C4-2B (cell line): ENCODE data around the gene SPINK13.
A peak's percentile ranks its signal among the peaks of the same experiment; 100 is the strongest.
"Not testable (repeated sequence)": the region's sequence is repeated elsewhere in the genome, so short reads cannot be mapped to it uniquely, and the experiment has no call there.

Source experiments
- H3K27ac ChIP-seq: fragments of 450-650 bp; 2 replicates; pipeline ENCODE4 v1.5.1; 2017
- ZFX ChIP-seq: fragments of 450-650 bp; IDR thresholded peaks from 2 replicates; pipeline ENCODE4 v1.6.1; 2017
- TF ChIP-seq, protein P1 (sequence below): fragments of 450-650 bp; conservative IDR thresholded peaks from 2 replicates; pipeline ENCODE4 v1.5.1; 2017; ENCODE audit warnings: mild to moderate bottlenecking

The SPINK13 gene

DNA sequence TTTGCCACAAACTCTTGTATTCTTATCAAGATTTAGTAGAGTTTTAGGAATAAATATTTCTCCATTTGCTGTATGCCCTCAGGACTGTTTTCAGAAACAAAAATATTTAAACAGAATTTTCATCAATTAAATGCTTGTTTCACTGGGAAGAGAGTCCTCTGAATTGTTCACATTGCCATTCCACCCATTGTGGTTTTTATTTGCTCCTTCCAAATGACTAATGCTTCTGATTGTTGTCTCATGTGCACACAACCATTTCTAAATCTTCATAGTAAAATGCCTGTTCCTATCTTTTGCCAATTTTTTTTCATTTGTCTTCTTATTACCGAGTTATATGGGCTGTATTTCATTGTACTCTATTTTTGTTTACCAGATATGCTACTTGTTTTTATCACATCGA is 19.7 kb upstream of the SPINK13 start:
- no peak overlapping the region for H3K27ac ChIP-seq
- TF ChIP-seq, protein P1, sequence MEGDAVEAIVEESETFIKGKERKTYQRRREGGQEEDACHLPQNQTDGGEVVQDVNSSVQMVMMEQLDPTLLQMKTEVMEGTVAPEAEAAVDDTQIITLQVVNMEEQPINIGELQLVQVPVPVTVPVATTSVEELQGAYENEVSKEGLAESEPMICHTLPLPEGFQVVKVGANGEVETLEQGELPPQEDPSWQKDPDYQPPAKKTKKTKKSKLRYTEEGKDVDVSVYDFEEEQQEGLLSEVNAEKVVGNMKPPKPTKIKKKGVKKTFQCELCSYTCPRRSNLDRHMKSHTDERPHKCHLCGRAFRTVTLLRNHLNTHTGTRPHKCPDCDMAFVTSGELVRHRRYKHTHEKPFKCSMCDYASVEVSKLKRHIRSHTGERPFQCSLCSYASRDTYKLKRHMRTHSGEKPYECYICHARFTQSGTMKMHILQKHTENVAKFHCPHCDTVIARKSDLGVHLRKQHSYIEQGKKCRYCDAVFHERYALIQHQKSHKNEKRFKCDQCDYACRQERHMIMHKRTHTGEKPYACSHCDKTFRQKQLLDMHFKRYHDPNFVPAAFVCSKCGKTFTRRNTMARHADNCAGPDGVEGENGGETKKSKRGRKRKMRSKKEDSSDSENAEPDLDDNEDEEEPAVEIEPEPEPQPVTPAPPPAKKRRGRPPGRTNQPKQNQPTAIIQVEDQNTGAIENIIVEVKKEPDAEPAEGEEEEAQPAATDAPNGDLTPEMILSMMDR, result no peak
- no peak for TF ChIP-seq ZFX

DNA sequence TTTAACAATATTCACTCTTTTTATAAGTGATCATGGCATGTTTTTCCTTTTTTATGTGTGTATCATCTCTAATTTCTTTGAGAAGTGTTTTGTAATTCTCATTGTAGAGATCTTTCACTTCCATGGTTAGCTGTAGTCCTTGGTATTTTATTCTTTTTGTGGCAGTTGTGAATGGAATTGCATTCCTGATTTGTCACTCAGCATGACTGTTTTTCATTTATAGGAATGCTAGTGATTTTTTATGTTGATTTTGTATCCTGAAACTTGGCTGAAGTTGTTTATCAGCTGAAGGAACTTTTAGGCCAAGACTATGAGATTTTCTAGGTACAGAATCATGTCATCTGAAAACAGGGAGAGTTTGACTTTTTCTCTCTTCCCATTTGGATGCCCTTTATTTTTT is 13.1 kb upstream of the SPINK13 start:
- no peak for TF ChIP-seq ZFX
- TF ChIP-seq, protein P1, result no peak
- H3K27ac ChIP-seq, result no peak overlapping the region

DNA sequence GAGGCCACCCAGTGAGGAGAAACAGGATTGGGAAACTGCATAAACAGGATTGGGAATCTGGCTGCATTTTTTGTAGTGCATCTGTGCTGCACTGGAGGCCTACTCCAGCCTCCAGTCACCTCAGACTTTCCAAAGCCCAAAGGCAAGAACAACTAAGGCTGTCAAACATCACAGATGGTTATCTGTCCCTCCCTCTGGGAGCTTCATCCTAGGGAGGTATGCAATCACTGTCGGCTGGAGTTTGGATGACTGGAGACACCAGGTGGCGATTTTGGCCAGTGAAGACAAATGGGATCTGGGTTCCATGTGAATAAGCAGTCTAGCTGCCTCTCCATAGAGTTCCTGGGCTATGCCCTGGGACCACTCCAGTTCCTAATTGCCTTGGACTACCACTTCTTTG is 9.3 kb upstream of the SPINK13 start:
- H3K27ac ChIP-seq, result no peak overlapping the region
- TF ChIP-seq, protein P1, result no peak
- no peak for TF ChIP-seq ZFX

DNA sequence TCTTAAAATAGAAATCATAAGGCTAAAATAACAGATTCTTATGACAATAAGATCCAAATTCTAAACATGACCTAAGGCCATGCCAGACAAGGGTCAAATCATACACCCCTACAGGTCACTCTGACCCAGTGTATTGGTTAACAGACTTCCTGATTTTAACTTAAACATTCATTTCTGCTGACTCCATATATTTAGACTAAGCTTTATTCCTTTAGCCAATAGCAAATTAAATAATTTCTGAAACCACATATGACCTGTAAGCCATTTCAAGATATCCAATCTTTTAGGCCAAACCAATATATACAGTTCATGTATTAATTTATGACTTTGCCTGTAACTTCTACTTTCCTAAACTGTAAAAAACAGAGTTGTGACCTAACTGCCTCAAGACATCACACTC is 7.4 kb upstream of the SPINK13 start:
- TF ChIP-seq, protein P1, result no peak
- no peak for TF ChIP-seq ZFX
- no peak overlapping the region for H3K27ac ChIP-seq

DNA sequence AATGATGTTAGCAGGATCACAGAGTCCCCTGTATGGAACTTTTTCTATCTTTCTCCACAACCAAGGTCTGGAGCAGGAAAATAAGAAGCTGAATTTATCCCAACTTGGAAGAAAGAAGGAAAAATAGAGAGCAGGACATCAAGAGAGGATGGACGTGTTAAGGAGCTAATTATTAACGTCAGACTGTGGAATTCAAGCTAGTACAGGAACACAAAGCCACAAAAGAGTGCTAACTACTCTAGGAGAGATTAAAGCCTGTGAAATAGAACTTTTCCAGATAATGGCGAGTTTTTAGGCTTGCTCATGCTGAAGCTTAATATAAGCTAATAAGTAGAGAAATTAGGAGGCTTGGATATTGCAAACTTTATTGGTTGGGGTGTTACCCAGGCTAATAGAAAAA is 632 bp upstream of the SPINK13 start:
- H3K27ac ChIP-seq, result no peak overlapping the region
- TF ChIP-seq ZFX, result no peak
- TF ChIP-seq, protein P1, result no peak

DNA sequence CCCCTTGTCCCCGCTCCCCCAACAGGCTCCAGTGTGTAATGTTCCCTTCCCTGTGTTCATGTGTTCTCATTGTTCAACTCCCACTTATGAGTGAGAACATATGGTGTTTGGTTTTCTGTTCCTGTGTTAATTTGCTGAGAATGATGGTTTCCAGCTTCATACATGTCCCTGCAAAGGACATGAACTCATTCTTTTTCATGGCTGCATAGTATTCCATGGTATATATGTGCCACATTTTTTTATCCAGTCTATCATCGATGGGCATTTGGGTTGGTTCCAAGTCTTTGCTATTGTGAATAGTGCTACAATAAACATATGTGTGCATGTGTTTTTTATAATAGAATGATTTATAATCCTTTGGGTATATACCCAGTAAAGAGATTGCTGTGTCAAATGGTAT is 6.5 kb downstream of the SPINK13 start:
- H3K27ac ChIP-seq, result not testable (repeated sequence)

DNA sequence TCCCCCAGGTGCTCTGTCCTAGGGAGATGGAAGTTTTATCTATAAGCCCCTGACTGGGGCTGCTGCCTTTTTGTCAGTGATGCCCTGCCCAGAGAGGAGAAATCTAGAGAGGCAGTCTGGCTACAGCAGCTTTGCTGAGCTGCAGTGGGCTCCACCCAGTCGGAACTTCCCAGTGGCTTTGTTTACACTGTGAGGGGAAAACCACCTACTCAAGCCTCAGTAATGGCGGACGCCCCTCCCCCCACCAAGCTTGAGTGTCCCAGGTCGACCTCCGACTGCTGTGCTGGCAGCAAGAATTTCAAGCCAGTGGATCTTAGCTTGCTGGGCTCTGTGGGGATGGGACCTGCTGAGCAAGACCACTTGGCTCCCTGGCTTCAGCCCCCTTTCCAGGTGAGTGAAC is 12.3 kb downstream of the SPINK13 start:
- H3K27ac ChIP-seq, result not testable (repeated sequence)

DNA sequence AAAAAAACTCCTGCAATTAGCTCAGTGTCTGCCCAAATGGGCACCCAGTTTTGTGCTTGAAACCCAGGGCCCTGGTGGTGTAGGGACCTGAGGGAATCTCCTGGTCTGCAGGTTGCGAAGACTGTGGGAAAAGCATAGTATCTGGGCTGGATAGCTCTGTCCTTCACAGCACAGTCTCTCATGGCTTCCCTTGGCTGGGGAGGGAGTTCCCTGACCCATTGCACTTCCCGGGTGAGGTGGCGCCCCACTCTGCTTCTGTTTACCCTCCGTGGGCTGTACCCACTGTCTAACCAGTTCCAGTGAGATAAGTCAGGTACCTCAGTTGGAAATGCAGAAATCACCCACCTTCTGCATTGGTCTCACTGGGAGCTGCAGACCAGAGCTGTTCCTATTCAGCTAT is 12.7 kb downstream of the SPINK13 start:
- not testable (repeated sequence) for H3K27ac ChIP-seq

DNA sequence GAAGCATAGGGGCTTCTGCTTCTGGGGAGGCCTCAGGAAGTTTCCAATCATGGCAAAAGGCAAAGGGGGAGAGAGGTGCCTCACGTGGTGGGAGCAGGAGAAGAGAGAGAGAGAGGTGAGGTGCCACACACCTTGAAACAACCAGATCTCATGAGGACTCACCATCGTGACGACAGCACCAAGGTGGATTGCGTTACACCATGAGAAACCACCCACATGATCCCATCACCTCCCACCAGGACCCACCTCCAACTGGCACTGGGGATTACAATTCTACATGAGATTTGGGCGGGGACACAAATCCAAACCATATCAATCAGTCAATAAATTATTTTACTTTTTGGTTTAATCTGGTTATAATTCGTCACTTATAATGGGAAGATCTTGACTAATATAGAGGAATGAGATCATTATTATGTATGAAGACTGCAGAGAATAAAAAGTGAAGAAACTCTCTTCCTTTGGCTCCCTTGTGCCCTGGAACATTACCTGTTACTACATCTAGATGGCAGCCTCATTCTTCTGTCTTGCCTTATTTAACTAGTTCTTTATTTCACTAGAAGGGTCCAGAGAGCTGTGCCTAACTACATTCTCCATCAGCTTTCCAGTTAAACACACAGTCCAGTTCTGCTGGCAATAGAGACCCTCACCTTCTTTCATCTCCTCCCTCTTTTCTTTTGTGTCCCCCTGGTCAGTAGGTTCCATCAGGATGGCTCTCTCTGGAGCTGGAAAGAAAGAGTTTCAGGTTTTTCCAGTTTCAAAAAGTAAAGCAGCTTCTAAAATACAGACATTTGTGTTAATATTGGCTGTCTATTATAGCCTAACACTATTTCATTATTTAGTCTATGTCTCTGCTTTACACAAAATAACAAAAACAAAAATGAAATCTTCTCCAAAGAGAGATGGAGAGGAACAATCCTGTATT is 21.9 kb downstream of the SPINK13 start:
- H3K27ac ChIP-seq, result no peak overlapping the region
- TF ChIP-seq, protein P1, result peak; percentile 77
- TF ChIP-seq ZFX, result no peak
